CD4-positive, alpha-beta T cell (primary cell): ENCODE data around the gene CAND2. TPM values are rescaled to one million over a fixed set of nuclear protein-coding genes. Genes with fewer than 3 reads are reported as not detected.
"Not testable (repeated sequence)": the region's sequence is repeated elsewhere in the genome, so short reads cannot be mapped to it uniquely, and the experiment has no call there.

Experiments
- ATAC-seq: fragments of 200-7000 bp; cut with Tn5 transposase; one replicate; pipeline ENCODE4 v1.10.0; 2022; ENCODE audit warnings: mild to moderate bottlenecking; ENCODE audit not compliant: poor library complexity
- CTCF ChIA-PET: fragments of 350-600 bp; sonication (Branson Sonifier 250); formaldehyde crosslinking; loops from one replicate; lab custom pipeline; 2021; ENCODE audit warnings: antibody characterized with exemption, inconsistent platforms; lab: Charles Lee
- POLR2A ChIA-PET: fragments of 350-600 bp; sonication (Branson Sonifier 250); formaldehyde crosslinking; loops from one replicate; lab custom pipeline; 2021; ENCODE audit warnings: antibody characterized with exemption, inconsistent platforms; lab: Charles Lee
- DNase-seq, 14 experiments: peaks; one replicate each; pipeline ENCODE4 v3.0.0-alpha.2; 2013 to 2020; ENCODE audit warnings: mixed read lengths in 2 of 14
- H3K27ac ChIP-seq, 2 donors: one replicate each; pipeline versions ENCODE4 v1.5.1 to v1.7.0; 2013; ENCODE audit warnings: low read length in 2 of 2, low read depth in 1 of 2, mild to moderate bottlenecking in 1 of 2
- H3K27me3 ChIP-seq, 2 experiments: 1 replicate in 1 of 2; 2 replicates in 1 of 2; pipeline versions ENCODE4 v1.6.1 to v1.7.0; 2013; ENCODE audit warnings: low read length in 2 of 2, control low read depth in 1 of 2, mild to moderate bottlenecking in 1 of 2, moderate library complexity in 1 of 2; ENCODE audit not compliant: insufficient read depth in 2 of 2, control insufficient read depth in 1 of 2
- H3K36me3 ChIP-seq: one replicate; pipeline ENCODE4 v1.6.1; 2013; ENCODE audit warnings: low read length, control low read depth; ENCODE audit not compliant: insufficient read depth
- H3K4me1 ChIP-seq: one replicate; pipeline ENCODE4 v1.6.1; 2013; ENCODE audit warnings: low read length, control low read depth; ENCODE audit not compliant: insufficient read depth
- H3K4me3 ChIP-seq: one replicate; pipeline ENCODE4 v1.5.1; 2013; ENCODE audit warnings: mild to moderate bottlenecking, low read length, moderate library complexity
- H3K9me3 ChIP-seq, 2 experiments: 1 replicate in 1 of 2; 2 replicates in 1 of 2; pipeline versions ENCODE4 v1.6.1 to v1.7.0; 2013; ENCODE audit warnings: low read length in 2 of 2, mild to moderate bottlenecking in 2 of 2, control low read depth in 1 of 2, moderate library complexity in 1 of 2; ENCODE audit not compliant: control insufficient read depth in 1 of 2, insufficient read depth in 1 of 2
- H3K27ac Mint-ChIP-seq: one replicate; pipeline ENCODE4 v1.8.0; 2020; ENCODE audit warnings: mixed read lengths
- H3K27me3 Mint-ChIP-seq: one replicate; pipeline ENCODE4 v1.8.0; 2021; ENCODE audit warnings: mixed read lengths
- H3K36me3 Mint-ChIP-seq: one replicate; pipeline ENCODE4 v1.8.0; 2021; ENCODE audit warnings: low read depth, mixed read lengths
- H3K4me1 Mint-ChIP-seq: one replicate; pipeline ENCODE4 v1.8.0; 2021; ENCODE audit warnings: low read depth, mixed read lengths
- H3K4me3 Mint-ChIP-seq: one replicate; pipeline ENCODE4 v1.8.0; 2020; ENCODE audit warnings: mild to moderate bottlenecking, mixed read lengths
- H3K9me3 Mint-ChIP-seq: one replicate; pipeline ENCODE4 v1.8.0; 2020; ENCODE audit warnings: mixed read lengths
- CTCF ChIP-seq: fragments of 200-600 bp; IDR thresholded peaks from one replicate; pipeline ENCODE4 v1.8.0; 2022; ENCODE audit warnings: antibody characterized with exemption, mild to moderate bottlenecking
- intact Hi-C, 2 experiments: fragments of 100-400 bp; cut with DNase I in 1 of 2; cut with micrococcal nuclease in 1 of 2; formaldehyde crosslinking; loops; one replicate each; pipeline versions ENCODE4 v1.15.1 to v1.9.0; 2023 to 2025; cut with DNase I, micrococcal nuclease
- total RNA-seq, 174 experiments: library from RNA in 2 of 174; stranded (reverse) in 2 of 174; gene quantifications; one replicate each; pipeline ENCODE4 v1.2.3 and lab custom pipeline; 2021 to 2026

CAND2 gene
- total RNA-seq, 2 experiments from 2014 or later = 3.5 to 6.0 TPM

GRCh38 chr3:12839156-12839946 lies 42.9 kb downstream of the CAND2 start:
- no peak for TF ChIP-seq CTCF
- Histone ChIP-seq H3K9me3 (no peaks in the 10 kb centered on the region), H3K27me3 (no peaks in the 10 kb centered on the region), H3K4me1 (peaks cover 39% of the 10 kb centered on the region), H3K36me3 (peaks cover 55% of the 10 kb centered on the region), H3K4me3 (peak overlapping the region; percentile 86), H3K27ac (peak overlapping the region in 1 of 2 donors; percentile 9)
- ChIA-PET CTCF (interaction anchor here (3.4 kb wide), 1 partner anchor 30 kb away, joined by 29 read pairs; no protein-coding TSS in a partner anchor), POLR2A (interaction anchor here (2.9 kb wide), 1 partner anchor 9 kb away, joined by 12 read pairs; no protein-coding TSS in a partner anchor)
- Mint-ChIP-seq H3K36me3 (peaks cover 74% of the 10 kb centered on the region), H3K27ac (peak overlapping the region; percentile 99), H3K4me3 (peak overlapping the region; percentile 93), H3K4me1 (peaks cover 55% of the 10 kb centered on the region), H3K9me3 (no peaks in the 10 kb centered on the region), H3K27me3 (no peaks in the 10 kb centered on the region)
- DNase-seq (no peak), ATAC-seq (no peak)
- intact Hi-C loops = loop anchor here in 1 of 2 experiments (10.0 kb wide), 1 partner anchor 285 kb away; the partner anchor contains the start of gene MKRN2

GRCh38 chr3:12840148-12840547 lies 43.7 kb downstream of the CAND2 start:
- DNase-seq, ATAC-seq, H3K9me3 Mint-ChIP-seq, H3K9me3 ChIP-seq, H3K27me3 Mint-ChIP-seq, H3K27me3 ChIP-seq: not testable (repeated sequence)
- H3K27ac ChIP-seq = peak overlapping the region; percentile 90 to 94
- intact Hi-C loops = loop anchor here (2.0 to 10.0 kb wide), 5 partner anchors 29 to 1562 kb away; partner anchors contain the start of genes LSM3 (in 1 of the 2), SLC6A6 (in 1 of the 2) and XPC (in 1 of the 2)
- ChIA-PET CTCF (interaction anchor here (2.4 to 3.4 kb wide), 2 partner anchors 8 to 31 kb away, joined by 18 to 29 read pairs; no protein-coding TSS in a partner anchor), POLR2A (interaction anchor here (1.4 to 3.3 kb wide), 8 partner anchors 8 to 1811 kb away, joined by 4 to 62 read pairs (median 12); partner anchors contain the start of genes CAND2, CCDC174 and TSEN2)
- Mint-ChIP-seq H3K36me3 (peaks cover 66% of the 10 kb centered on the region), H3K4me3 (peak overlapping the region; percentile 93), H3K27ac (peak overlapping the region; percentile 99), H3K4me1 (peaks cover 55% of the 10 kb centered on the region)
- H3K4me3 ChIP-seq = peak overlapping the region; percentile 86
- H3K4me1 ChIP-seq = peaks cover 39% of the 10 kb centered on the region
- peaks cover 47% of the 10 kb centered on the region for H3K36me3 ChIP-seq

GRCh38 chr3:12840591-12841148 lies 44.2 kb downstream of the CAND2 start:
- Mint-ChIP-seq H3K27ac (peak overlapping the region; percentile 99), H3K4me3 (peak overlapping the region; percentile 93), H3K27me3 (no peaks in the 10 kb centered on the region), H3K36me3 (peaks cover 61% of the 10 kb centered on the region), H3K4me1 (peaks cover 55% of the 10 kb centered on the region), H3K9me3 (no peaks in the 10 kb centered on the region)
- Histone ChIP-seq H3K27ac (peak overlapping the region; percentile 90 to 94), H3K27me3 (no peaks in the 10 kb centered on the region), H3K36me3 (peaks cover 42% of the 10 kb centered on the region), H3K9me3 (no peaks in the 10 kb centered on the region), H3K4me1 (peaks cover 39% of the 10 kb centered on the region), H3K4me3 (peak overlapping the region; percentile 86)
- ChIA-PET POLR2A (interaction anchor here (0.8 to 3.3 kb wide), 14 partner anchors 8 to 1811 kb away, joined by 4 to 62 read pairs (median 8); partner anchors contain the start of genes CAND2, CCDC174, RAF1 and TSEN2), CTCF (interaction anchor here (1.0 to 3.4 kb wide), 5 partner anchors 9 to 35 kb away, joined by 3 to 29 read pairs (median 6); no protein-coding TSS in a partner anchor)
- ATAC-seq (peak; percentile 34), DNase-seq (peak in 5 of 14 experiments; percentile 20 to 69 (median 50))
- no peak for TF ChIP-seq CTCF
- intact Hi-C loops = loop anchor here (2.0 to 10.0 kb wide), 5 partner anchors 30 to 1562 kb away; partner anchors contain the start of genes LSM3 (in 1 of the 2), SLC6A6 (in 1 of the 2) and XPC (in 1 of the 2)
